Mesothelial cell of epicardium (in vitro differentiated cells): ENCODE data around the gene CENPO. TPM values are rescaled to one million over a fixed set of nuclear protein-coding genes. Genes with fewer than 3 reads are reported as not detected.

Experiments
- DNase-seq, 2 experiments: peaks; one replicate each; pipeline ENCODE4 v3.0.0; 2021; ENCODE audit warnings: low spot score in 2 of 2; ENCODE audit not compliant: unreplicated experiment in 2 of 2
- H3K27ac Mint-ChIP-seq: 2 replicates; pipeline ENCODE4 v1.8.0; 2021; ENCODE audit warnings: mixed read lengths
- H3K27me3 Mint-ChIP-seq: 2 replicates; pipeline ENCODE4 v1.8.0; 2021; ENCODE audit warnings: low read depth, mixed read lengths
- H3K36me3 Mint-ChIP-seq: 2 replicates; pipeline ENCODE4 v1.8.0; 2021; ENCODE audit warnings: mixed read lengths
- H3K4me1 Mint-ChIP-seq: 2 replicates; pipeline ENCODE4 v1.8.0; 2021; ENCODE audit warnings: mixed read lengths
- H3K4me3 Mint-ChIP-seq: 2 replicates; pipeline ENCODE4 v1.8.0; 2021; ENCODE audit warnings: mild to moderate bottlenecking, moderate library complexity, mixed read lengths
- H3K9me3 Mint-ChIP-seq: 2 replicates; pipeline ENCODE4 v1.8.0; 2021; ENCODE audit warnings: mixed read lengths
- total RNA-seq: library from RNA; stranded (reverse); gene quantifications from 3 replicates; pipeline ENCODE4 v1.2.1, GENCODE V29; 2021
- TF ChIP-seq, protein P1 (sequence below): fragments of 200-600 bp; sonication (generic); IDR thresholded peaks from one replicate; pipeline ENCODE4 v1.5.0; 2021; ENCODE audit warnings: antibody characterized with exemption; ENCODE audit not compliant: unreplicated experiment

The CENPO gene
- total RNA-seq, 1 donor from 2014 or later = 18.8 TPM

- no peaks in the 10 kb centered on the region for H3K9me3 Mint-ChIP-seq
- H3K27me3 Mint-ChIP-seq = no peaks in the 10 kb centered on the region
- peaks cover 13% of the 10 kb centered on the region for H3K36me3 Mint-ChIP-seq
- TF ChIP-seq, protein P1, sequence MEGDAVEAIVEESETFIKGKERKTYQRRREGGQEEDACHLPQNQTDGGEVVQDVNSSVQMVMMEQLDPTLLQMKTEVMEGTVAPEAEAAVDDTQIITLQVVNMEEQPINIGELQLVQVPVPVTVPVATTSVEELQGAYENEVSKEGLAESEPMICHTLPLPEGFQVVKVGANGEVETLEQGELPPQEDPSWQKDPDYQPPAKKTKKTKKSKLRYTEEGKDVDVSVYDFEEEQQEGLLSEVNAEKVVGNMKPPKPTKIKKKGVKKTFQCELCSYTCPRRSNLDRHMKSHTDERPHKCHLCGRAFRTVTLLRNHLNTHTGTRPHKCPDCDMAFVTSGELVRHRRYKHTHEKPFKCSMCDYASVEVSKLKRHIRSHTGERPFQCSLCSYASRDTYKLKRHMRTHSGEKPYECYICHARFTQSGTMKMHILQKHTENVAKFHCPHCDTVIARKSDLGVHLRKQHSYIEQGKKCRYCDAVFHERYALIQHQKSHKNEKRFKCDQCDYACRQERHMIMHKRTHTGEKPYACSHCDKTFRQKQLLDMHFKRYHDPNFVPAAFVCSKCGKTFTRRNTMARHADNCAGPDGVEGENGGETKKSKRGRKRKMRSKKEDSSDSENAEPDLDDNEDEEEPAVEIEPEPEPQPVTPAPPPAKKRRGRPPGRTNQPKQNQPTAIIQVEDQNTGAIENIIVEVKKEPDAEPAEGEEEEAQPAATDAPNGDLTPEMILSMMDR = no peak
- no peak overlapping the region for H3K4me3 Mint-ChIP-seq
- no peak overlapping the region for H3K27ac Mint-ChIP-seq
- DNase-seq = no peak
- no peaks in the 10 kb centered on the region for H3K4me1 Mint-ChIP-seq
These were observed 43.0 kb downstream of the CENPO start for GRCh38 chr2:24836206-24836605.

- no peak for DNase-seq
- TF ChIP-seq, protein P1 = no peak
- H3K9me3 Mint-ChIP-seq = no peaks in the 10 kb centered on the region
- no peak overlapping the region for H3K27ac Mint-ChIP-seq
- no peak overlapping the region for H3K4me3 Mint-ChIP-seq
- no peaks in the 10 kb centered on the region for H3K27me3 Mint-ChIP-seq
- H3K4me1 Mint-ChIP-seq = no peaks in the 10 kb centered on the region
- peaks cover 10% of the 10 kb centered on the region for H3K36me3 Mint-ChIP-seq
These were observed 43.5 kb downstream of the CENPO start for GRCh38 chr2:24836706-24837105.

DNA sequence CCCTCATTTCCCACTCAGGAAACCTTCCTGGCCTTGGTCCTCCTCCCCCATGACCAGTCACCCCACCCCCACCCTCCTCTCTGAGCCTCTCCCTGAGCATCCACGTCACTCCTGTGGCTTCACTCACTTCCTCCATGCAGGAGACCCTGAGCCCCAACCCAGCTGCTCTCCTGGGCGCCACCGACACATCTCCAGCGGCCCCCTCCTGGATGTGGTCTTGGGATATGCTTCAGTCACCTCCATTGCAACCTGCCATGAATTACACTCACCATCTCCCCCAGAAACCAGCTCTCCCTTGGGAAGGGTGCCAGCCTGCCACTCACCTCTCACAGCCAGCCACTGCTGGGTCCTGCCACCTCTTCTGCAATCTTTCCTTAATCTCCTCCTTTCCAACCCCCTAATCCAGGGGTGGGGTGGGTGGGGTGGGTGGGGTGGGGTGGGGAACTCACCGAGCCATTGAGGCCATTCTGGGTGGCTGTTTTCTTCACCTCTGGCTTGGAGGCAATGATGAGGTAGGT lies 44.8 kb downstream of the CENPO start:
- no peaks in the 10 kb centered on the region for H3K4me1 Mint-ChIP-seq
- no peak for DNase-seq
- peaks cover 10% of the 10 kb centered on the region for H3K36me3 Mint-ChIP-seq
- H3K4me3 Mint-ChIP-seq = no peak overlapping the region
- no peak overlapping the region for H3K27ac Mint-ChIP-seq
- TF ChIP-seq, protein P1 = no peak
- H3K9me3 Mint-ChIP-seq = no peaks in the 10 kb centered on the region
- H3K27me3 Mint-ChIP-seq = no peaks in the 10 kb centered on the region

GRCh38 chr2:24838541-24838940 lies 45.3 kb downstream of the CENPO start:
- TF ChIP-seq, protein P1 = no peak
- no peak overlapping the region for H3K4me3 Mint-ChIP-seq
- H3K9me3 Mint-ChIP-seq = no peaks in the 10 kb centered on the region
- no peaks in the 10 kb centered on the region for H3K4me1 Mint-ChIP-seq
- no peaks in the 10 kb centered on the region for H3K27me3 Mint-ChIP-seq
- H3K27ac Mint-ChIP-seq = no peak overlapping the region
- no peak for DNase-seq
- H3K36me3 Mint-ChIP-seq = peaks cover 10% of the 10 kb centered on the region

- Mint-ChIP-seq H3K4me3 (no peak overlapping the region), H3K4me1 (no peaks in the 10 kb centered on the region)
These were observed 46.5 kb downstream of the CENPO start for GRCh38 chr2:24839729-24840128.

More at GRCh38 chr2:24839729-24840128, 46.5 kb downstream of the CENPO start:
- Mint-ChIP-seq H3K27me3 (no peaks in the 10 kb centered on the region), H3K36me3 (peaks cover 10% of the 10 kb centered on the region), H3K9me3 (no peaks in the 10 kb centered on the region), H3K27ac (no peak overlapping the region)
- DNase-seq = no peak
- TF ChIP-seq, protein P1 = no peak
